GM10248 (cell line): ENCODE results near the gene LEAP2.

Source experiments
- CTCF ChIA-PET: fragments of 300-600 bp; sonication (Branson Sonifier 250); formaldehyde crosslinking; extraction: SDS; loops from one replicate; lab custom pipeline; 2021; ENCODE audit warnings: antibody characterized with exemption; lab: Yijun Ruan, JAX
- POLR2A ChIA-PET: fragments of 350-650 bp; sonication (Branson Sonifier 250); formaldehyde crosslinking; extraction: SDS; loops from one replicate; lab custom pipeline; 2020; ENCODE audit warnings: antibody characterized with exemption; lab: Yijun Ruan, JAX
- DNase-seq: peaks from one replicate; pipeline ENCODE4 v3.0.0; 2012; ENCODE audit errors: extremely low spot score
- CTCF ChIP-seq: IDR thresholded peaks from 2 replicates; pipeline ENCODE4 v1.5.1; 2012; ENCODE audit warnings: mild to moderate bottlenecking, low read depth; ENCODE audit errors: extremely low read depth, missing control alignments, control extremely low read depth

Gene LEAP2

GRCh38 chr5:132871459-132872284 is 1.8 kb upstream of the LEAP2 start:
- ChIA-PET POLR2A (no interaction called here), CTCF (interaction anchor here (0.9 to 8.0 kb wide), 7 partner anchors 13 to 366 kb away, joined by 3 to 72 read pairs (median 3); no protein-coding TSS in a partner anchor)
- no peak for TF ChIP-seq CTCF
- no peak for DNase-seq

- POLR2A ChIA-PET = no interaction called here
Measured at GRCh38 chr5:132872788-132873118, 715 bp upstream of the LEAP2 start.

GRCh38 chr5:132873930-132874271 is 433 bp downstream of the LEAP2 start:
- ChIA-PET POLR2A (no interaction called here), CTCF (interaction anchor here (1.2 to 8.0 kb wide), 4 partner anchors 11 to 347 kb away, joined by 3 to 72 read pairs (median 4); partner anchors contain the start of gene SHROOM1)
- no peak for TF ChIP-seq CTCF
- DNase-seq = no peak

More at GRCh38 chr5:132872788-132873118, 715 bp upstream of the LEAP2 start:
- CTCF ChIA-PET = interaction anchor here (1.0 to 8.0 kb wide), 4 partner anchors 12 to 367 kb away, joined by 3 to 72 read pairs (median 5); no protein-coding TSS in a partner anchor
- TF ChIP-seq CTCF = no peak
- DNase-seq = no peak

- ChIA-PET POLR2A (no interaction called here), CTCF (interaction anchor here (1.3 to 2.6 kb wide), 4 partner anchors 8 to 46 kb away, joined by 5 to 9 read pairs (median 6); partner anchors contain the start of genes GDF9, SHROOM1 and UQCRQ)
- no peak for DNase-seq
- no peak for TF ChIP-seq CTCF
Measured at GRCh38 chr5:132876020-132876759, 2.7 kb downstream of the LEAP2 start.

GRCh38 chr5:132877466-132877865 is 4.0 kb downstream of the LEAP2 start:
- DNase-seq = no peak
- no peak for TF ChIP-seq CTCF
- POLR2A ChIA-PET = no interaction called here
- CTCF ChIA-PET = interaction anchor here (0.6 to 2.6 kb wide), 9 partner anchors 9 to 47 kb away, joined by 3 to 9 read pairs (median 4); partner anchors contain the start of genes GDF9, SHROOM1 and UQCRQ

GRCh38 chr5:132877938-132878337 is 4.5 kb downstream of the LEAP2 start:
- no peak for DNase-seq
- TF ChIP-seq CTCF = no peak
- CTCF ChIA-PET = interaction anchor here (0.8 to 2.6 kb wide), 5 partner anchors 10 to 37 kb away, joined by 3 to 9 read pairs (median 3); partner anchors contain the start of genes GDF9 and UQCRQ
- POLR2A ChIA-PET = no interaction called here
